Thoracic aorta (tissue), 2 donors: Measurements from ENCODE around the gene R3HDM2. TPM values are rescaled to one million over a fixed set of nuclear protein-coding genes. Genes with fewer than 3 reads are reported as not detected.

Experiments used
- ATAC-seq: fragments of 150-250 bp; one replicate; pipeline ENCODE4 v1.8.0; 2017; ENCODE audit warnings: low read depth; ENCODE audit not compliant: insufficient number of reproducible peaks, low FRiP score
- DNase-seq: peaks from one replicate; pipeline ENCODE4 v3.0.0-alpha.2; 2020; ENCODE audit warnings: low spot score
- H3K27ac ChIP-seq, 2 donors: fragments of 200-600 bp; sonication (generic); 1 replicate in 1 of 2; 2 replicates in 1 of 2; pipeline ENCODE4 v1.5.1; 2016; ENCODE audit warnings: mild to moderate bottlenecking in 2 of 2, moderate library complexity in 2 of 2
- H3K27me3 ChIP-seq: fragments of 200-600 bp; sonication (generic); replicated peaks from 2 replicates; pipeline ENCODE4 v1.6.0; 2016; ENCODE audit warnings: mild to moderate bottlenecking; ENCODE audit not compliant: insufficient read depth
- H3K36me3 ChIP-seq: fragments of 200-600 bp; sonication (generic); one replicate; pipeline ENCODE4 v1.5.1; 2016
- H3K4me1 ChIP-seq, 2 donors: fragments of 200-600 bp; sonication (generic); 1 replicate in 1 of 2; 2 replicates in 1 of 2; pipeline versions ENCODE4 v1.5.1 to v1.6.0; 2016; ENCODE audit warnings: low read depth in 2 of 2, mild to moderate bottlenecking in 1 of 2; ENCODE audit not compliant: control insufficient read depth in 1 of 2
- H3K4me3 ChIP-seq: fragments of 200-600 bp; sonication (generic); 2 replicates; pipeline ENCODE4 v1.5.1; 2016; ENCODE audit warnings: mild to moderate bottlenecking
- H3K9me3 ChIP-seq: fragments of 200-600 bp; sonication (generic); 2 replicates; pipeline ENCODE4 v1.5.1; 2016
- total RNA-seq, 2 donors: library from RNA; depleted of rRNA; stranded (reverse); fragments of >200 nt; gene quantifications; one replicate each; pipeline versions ENCODE4 v1.1.0 to v1.2.3, GENCODE V29; 2016
- TF ChIP-seq, protein P1 (sequence below): fragments of 200-600 bp; sonication (generic); IDR thresholded peaks from one replicate; pipeline ENCODE4 v1.5.1; 2019; ENCODE audit warnings: antibody characterized with exemption

Gene R3HDM2
- total RNA-seq, 2 donors from 2014 or later, result 26.5 to 62.4 TPM

GRCh38 chr12:57462912-57463253 is 32.0 kb upstream of the R3HDM2 start:
- no peak for DNase-seq
- no peaks in the 10 kb centered on the region for H3K27me3 ChIP-seq
- H3K36me3 ChIP-seq, result no peaks in the 10 kb centered on the region
- peak overlapping the region; percentile 71 for H3K4me3 ChIP-seq
- no peaks in the 10 kb centered on the region for H3K9me3 ChIP-seq
- H3K27ac ChIP-seq, result peak overlapping the region; percentile 58 to 75
- peaks cover 12 to 18% of the 10 kb centered on the region in 2 donors for H3K4me1 ChIP-seq
- TF ChIP-seq, protein P1, sequence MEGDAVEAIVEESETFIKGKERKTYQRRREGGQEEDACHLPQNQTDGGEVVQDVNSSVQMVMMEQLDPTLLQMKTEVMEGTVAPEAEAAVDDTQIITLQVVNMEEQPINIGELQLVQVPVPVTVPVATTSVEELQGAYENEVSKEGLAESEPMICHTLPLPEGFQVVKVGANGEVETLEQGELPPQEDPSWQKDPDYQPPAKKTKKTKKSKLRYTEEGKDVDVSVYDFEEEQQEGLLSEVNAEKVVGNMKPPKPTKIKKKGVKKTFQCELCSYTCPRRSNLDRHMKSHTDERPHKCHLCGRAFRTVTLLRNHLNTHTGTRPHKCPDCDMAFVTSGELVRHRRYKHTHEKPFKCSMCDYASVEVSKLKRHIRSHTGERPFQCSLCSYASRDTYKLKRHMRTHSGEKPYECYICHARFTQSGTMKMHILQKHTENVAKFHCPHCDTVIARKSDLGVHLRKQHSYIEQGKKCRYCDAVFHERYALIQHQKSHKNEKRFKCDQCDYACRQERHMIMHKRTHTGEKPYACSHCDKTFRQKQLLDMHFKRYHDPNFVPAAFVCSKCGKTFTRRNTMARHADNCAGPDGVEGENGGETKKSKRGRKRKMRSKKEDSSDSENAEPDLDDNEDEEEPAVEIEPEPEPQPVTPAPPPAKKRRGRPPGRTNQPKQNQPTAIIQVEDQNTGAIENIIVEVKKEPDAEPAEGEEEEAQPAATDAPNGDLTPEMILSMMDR, result peak; percentile 20
- ATAC-seq, result no peak

DNA sequence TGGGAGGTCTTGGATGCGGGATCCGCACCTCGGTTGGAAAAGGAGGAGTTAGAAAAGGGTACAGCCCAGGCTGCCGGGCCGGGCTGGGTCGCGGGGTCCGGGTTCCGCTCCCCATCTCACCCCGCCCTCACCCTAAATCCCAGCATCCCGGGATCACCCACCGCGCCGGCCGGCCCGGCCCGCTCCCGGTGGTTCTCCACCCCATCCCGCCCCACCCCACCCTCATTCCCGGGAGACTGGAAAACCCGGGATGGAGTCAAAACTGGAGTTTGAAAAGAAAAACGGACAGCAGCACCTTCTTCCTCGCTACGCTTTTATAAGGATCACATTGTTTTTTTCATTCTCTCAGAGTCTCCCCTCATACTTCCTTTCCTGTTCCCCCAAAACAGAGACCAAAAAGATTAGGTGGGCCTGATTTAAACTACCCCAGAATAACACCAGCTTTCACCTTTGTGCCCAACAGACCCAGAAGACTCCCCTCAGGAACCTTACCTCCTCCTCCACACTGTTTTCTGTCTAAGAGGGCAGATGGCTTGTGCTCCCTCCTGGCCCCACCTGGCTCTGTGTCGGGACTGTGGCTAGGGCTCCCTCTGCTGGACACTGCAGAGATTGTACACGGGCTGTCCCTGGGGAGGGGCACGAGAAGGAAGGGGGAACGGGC is 31.5 kb upstream of the R3HDM2 start:
- DNase-seq (peak; percentile 72), ATAC-seq (peak; percentile 61)
- Histone ChIP-seq H3K4me1 (peaks cover 12 to 18% of the 10 kb centered on the region in 2 donors), H3K9me3 (no peaks in the 10 kb centered on the region), H3K4me3 (peak overlapping the region; percentile 71), H3K27ac (peak overlapping the region; percentile 58 to 75), H3K36me3 (no peaks in the 10 kb centered on the region), H3K27me3 (no peaks in the 10 kb centered on the region)
- TF ChIP-seq, protein P1, result peak; percentile 91

DNA sequence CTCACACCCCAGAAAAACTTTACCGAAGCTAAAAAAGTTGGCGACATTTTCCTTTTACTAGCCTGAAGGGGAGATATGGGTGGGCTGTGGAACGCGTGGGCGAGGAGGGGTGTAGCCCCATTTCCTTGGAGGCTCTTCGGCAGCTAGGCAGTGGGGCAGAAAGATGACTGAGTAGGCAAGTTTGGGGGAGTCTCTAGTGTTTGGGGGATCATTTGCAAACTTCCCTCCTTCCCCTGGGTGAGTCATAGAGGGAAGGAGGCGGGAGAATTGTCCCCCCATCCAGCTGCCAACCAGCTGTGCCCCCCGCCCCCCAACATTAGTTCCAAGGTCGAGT is 31.0 kb upstream of the R3HDM2 start:
- no peaks in the 10 kb centered on the region for H3K27me3 ChIP-seq
- H3K4me3 ChIP-seq, result peak overlapping the region; percentile 71
- peaks cover 12 to 18% of the 10 kb centered on the region in 2 donors for H3K4me1 ChIP-seq
- DNase-seq (no peak), ATAC-seq (no peak)
- peak overlapping the region; percentile 58 to 75 for H3K27ac ChIP-seq
- H3K36me3 ChIP-seq, result no peaks in the 10 kb centered on the region
- H3K9me3 ChIP-seq, result no peaks in the 10 kb centered on the region
- TF ChIP-seq, protein P1, result no peak

GRCh38 chr12:57461276-57461916 is 30.6 kb upstream of the R3HDM2 start:
- ATAC-seq (no peak), DNase-seq (no peak)
- H3K4me3 ChIP-seq, result peak overlapping the region; percentile 71
- H3K27ac ChIP-seq, result peak overlapping the region; percentile 58 to 75
- H3K36me3 ChIP-seq, result no peaks in the 10 kb centered on the region
- H3K27me3 ChIP-seq, result no peaks in the 10 kb centered on the region
- no peaks in the 10 kb centered on the region for H3K9me3 ChIP-seq
- peaks cover 12 to 18% of the 10 kb centered on the region in 2 donors for H3K4me1 ChIP-seq
- TF ChIP-seq, protein P1, result no peak

- TF ChIP-seq, protein P1, result no peak
- H3K4me1 ChIP-seq, result peaks cover 12 to 18% of the 10 kb centered on the region in 2 donors
- no peak overlapping the region for H3K27ac ChIP-seq
- peak overlapping the region; percentile 71 for H3K4me3 ChIP-seq
- H3K9me3 ChIP-seq, result no peaks in the 10 kb centered on the region
- no peaks in the 10 kb centered on the region for H3K27me3 ChIP-seq
- no peaks in the 10 kb centered on the region for H3K36me3 ChIP-seq
- DNase-seq, result no peak
- ATAC-seq, result no peak
Observed at GRCh38 chr12:57460841-57461275, 30.0 kb upstream of the R3HDM2 start.
